EL (cell line): ENCODE results near the gene PLCB3.

Source experiments
- DNase-seq: peaks from one replicate; pipeline ENCODE4 v3.0.0-alpha.2; 2016

Gene PLCB3

DNA sequence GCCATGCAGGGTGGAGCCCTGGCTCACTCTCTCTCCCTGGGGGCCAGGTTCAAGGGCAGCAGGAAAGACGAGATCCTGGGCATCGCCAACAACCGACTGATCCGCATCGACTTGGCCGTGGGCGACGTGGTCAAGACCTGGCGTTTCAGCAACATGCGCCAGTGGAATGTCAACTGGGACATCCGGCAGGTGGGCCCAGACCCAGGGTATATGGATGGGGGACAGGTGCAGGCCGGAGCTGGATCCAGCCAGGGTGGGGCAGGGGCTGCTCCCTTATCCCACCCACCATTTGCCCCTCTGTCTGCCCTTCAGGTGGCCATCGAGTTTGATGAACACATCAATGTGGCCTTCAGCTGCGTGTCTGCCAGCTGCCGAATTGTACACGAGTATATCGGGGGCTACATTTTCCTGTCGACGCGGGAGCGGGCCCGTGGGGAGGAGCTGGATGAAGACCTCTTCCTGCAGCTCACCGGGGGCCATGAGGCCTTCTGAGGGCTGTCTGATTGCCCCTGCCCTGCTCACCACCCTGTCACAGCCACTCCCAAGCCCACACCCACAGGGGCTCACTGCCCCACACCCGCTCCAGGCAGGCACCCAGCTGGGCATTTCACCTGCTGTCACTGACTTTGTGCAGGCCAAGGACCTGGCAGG, 28.2 kb upstream of the PLCB3 start:
- no peak for DNase-seq

DNA sequence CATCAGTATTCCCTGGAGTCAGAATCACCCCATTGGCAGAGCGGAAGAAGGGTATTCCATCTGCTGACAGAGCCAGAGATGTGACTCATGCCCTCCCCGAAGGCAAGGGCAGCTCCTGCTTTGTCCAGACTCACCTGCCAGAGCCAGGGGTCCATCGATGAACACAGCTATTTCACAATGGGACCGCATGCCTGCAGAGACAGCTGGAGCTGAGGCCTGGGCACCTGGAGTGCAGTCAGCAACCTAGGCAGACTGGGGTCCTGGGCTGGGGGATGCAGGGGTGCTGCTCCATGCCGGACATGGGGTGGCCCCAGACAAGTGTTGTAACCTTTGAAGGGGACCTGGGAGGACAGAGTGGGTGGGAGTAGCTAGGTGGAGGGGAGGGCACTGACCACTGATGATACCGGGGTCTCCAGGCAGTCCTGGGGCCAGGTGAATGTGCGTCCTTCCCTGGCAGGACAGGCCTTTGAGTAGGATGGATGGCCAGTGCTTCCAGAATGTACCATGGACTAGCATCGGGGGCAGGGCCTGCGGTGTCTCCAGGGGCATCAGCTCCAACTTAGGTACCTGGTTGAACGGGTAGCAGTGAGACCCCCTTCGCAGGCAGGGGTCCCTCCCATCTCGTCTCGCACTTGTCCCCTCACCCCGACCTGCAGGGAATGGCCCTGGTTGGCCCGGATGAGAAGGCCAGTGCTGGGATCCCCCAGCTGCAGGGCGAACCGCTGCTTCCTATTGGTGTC, 27.0 kb upstream of the PLCB3 start:
- DNase-seq: peak; percentile 34

DNA sequence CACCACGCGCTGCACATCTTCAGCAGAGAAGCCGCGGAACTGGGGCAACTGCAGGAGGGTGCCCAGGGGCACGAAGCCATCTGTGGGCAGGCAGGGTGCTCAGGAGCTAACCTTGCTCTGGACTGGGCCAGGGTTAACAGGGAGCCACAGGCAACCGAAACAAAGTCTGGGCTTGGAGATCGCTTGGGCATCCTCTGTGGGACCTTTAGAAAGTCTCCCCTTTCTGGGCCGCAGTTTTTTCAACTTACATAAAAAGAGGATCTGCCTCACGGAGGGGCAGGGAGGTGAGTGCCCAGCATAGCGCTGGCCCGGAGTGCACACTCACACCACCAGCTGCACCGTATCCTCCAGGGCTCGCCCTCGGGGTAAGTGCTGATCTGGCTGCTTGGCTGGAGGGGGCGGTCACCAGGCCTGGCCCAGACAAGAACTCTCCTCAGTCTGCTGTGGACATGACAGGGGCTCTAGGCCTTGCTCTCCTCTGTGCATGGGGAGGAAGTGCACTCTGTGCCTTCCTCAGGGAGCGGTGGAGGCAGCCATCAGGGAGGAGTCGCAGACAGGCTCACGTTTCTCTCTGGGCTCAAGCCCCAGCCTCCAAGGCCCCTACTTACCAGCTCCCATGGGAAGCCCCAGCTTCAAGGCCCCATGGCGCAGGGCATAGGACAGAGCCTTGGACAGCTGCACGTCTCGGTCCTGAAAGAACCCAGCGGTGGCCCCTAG, 26.3 kb upstream of the PLCB3 start:
- peak; percentile 31 for DNase-seq

DNA sequence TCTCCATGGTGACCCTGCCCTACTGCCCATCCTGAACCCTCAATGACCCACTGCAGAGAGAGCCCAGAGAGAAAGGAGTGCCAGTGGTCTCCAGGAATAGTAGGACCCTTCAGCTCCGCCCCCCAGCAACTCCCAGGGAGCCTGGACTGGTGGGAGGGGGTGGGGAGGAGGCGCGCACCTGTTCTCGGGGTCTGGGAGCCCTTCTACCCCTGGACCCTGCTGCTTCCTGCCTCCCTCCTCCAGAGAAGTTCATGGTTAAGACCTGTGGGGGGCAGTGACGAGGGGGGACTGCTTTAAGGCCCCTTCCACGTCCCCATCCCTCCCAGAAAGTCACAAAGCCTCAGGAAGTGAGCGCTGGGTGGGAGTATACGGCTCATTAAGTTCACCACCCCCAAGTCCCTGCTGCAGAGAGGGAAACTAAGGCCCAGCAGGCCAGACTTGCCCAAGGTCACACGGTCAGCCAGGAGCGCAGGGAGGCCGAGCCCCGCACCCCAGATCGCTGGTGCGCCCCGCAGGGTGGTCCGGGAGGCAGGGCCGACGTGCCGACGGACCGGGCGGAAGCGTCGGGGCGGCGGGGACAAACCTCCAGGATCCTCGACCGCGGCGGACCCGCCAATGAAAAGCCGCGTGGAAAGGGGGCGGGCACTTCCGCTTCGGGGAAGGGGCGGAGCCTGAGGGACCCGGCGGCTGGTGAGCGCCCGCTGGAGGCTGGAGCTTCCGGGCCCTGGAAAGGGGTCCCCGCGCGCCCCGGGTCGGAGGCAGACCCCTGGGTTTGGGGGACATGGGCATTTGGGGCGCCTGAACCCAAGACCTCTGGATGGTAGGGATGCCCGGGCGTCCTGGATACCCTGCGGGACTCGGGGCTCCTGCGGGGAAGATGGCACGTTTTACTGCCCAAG, 25.5 kb upstream of the PLCB3 start, which contains the start of the genes NUDT22 and TRPT1:
TSS of gene NUDT22 (plus strand) at position 667 of the 899 bp plus-strand sequence. CDS start 379 bp downstream, outside the sequence.
TSS of gene TRPT1 (minus strand) at position 579 of the 899 bp plus-strand sequence. CDS start at position 253, 326 bp downstream.
- peak; percentile 84 for DNase-seq

DNA sequence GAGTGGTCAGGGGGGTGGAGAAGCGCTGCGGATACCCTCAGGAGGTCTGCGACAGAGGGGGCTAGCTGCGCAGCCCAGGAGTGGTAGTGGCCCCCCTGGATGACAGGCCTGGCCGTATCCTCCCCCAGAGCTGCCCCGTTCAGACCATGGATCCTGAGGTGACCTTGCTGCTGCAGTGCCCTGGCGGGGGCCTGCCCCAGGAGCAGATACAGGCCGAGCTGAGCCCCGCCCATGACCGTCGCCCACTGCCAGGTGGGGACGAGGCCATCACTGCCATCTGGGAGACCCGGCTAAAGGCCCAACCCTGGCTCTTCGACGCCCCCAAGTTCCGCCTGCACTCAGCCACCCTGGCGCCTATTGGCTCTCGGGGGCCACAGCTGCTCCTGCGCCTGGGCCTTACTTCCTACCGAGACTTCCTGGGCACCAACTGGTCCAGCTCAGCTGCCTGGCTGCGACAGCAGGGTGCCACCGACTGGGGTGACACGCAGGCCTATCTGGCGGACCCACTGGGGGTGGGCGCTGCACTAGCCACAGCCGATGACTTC, 24.8 kb upstream of the PLCB3 start:
- DNase-seq: peak; percentile 37

DNA sequence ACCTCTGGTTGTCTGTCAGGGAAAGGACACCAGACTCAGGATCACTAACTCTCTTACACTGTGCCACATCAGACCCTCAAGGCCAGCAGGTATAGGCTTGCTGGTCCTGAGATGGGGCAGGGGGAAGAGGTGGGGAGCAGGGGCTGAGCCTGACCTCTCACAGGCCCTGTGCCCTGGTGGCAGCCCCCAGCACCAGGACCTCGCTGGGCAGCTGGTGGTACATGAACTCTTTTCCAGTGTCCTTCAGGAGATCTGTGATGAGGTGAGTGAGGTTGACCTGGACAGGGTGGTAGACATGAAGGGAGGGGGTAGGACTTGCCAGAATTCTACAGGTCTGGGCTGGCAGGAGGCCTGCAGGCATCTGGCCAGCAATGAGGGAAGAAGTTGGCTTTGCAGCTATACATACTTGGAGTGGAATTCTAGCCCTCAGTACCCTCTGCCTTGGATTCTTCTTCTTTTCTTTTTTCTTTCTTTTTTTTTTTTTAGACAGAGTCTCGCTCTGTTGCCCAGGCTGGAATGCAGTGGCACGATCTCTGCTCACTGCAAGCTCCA, 23.8 kb upstream of the PLCB3 start:
- no peak for DNase-seq

DNA sequence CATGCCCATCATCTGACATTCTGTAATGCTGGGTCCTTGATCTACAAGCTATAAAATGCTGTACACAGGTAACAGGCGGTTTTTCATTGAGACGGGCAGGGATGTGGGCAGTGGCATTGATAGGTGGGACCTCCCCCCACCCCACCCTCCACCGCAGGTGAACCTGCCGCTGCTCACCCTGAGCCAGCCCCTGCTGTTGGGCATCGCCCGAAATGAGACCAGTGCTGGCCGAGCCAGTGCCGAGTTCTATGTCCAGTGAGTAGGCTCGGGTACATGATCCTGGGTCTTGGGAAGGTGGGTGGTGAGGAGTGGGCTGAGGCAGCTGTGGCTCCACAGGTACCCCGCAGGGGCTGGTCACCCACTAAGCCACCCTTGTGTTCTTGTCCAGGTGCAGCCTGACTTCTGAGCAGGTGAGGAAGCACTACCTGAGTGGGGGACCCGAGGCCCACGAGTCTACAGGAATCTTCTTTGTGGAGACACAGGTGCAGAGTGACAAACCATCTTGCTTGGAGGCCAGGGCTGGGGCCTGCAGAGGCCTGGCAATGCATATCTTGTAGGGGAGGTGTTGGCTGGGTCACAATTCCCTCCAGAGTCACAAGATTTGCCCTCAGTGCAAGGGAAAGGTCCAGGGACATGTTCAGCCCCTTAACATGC, 22.1 kb upstream of the PLCB3 start:
- DNase-seq: no peak

DNA sequence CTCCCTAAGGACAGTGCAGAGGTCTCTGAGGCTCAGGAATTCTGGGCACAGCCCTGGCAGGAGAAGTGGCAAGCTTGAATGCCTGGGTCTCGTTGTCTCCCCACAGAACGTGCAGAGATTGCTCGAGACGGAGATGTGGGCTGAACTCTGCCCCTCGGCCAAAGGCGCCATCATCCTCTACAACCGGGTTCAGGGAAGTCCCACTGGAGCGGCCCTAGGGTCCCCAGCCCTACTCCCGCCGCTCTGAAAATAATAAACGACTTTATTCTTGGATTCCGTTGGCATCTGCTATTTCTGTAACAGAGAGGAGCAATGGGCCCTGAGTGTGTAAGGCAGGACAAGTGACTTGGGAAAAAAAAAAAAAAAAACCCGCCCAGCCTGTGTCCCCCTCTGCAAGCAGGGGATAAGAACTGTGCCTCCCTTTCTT, 21.6 kb upstream of the PLCB3 start:
- DNase-seq: no peak

DNA sequence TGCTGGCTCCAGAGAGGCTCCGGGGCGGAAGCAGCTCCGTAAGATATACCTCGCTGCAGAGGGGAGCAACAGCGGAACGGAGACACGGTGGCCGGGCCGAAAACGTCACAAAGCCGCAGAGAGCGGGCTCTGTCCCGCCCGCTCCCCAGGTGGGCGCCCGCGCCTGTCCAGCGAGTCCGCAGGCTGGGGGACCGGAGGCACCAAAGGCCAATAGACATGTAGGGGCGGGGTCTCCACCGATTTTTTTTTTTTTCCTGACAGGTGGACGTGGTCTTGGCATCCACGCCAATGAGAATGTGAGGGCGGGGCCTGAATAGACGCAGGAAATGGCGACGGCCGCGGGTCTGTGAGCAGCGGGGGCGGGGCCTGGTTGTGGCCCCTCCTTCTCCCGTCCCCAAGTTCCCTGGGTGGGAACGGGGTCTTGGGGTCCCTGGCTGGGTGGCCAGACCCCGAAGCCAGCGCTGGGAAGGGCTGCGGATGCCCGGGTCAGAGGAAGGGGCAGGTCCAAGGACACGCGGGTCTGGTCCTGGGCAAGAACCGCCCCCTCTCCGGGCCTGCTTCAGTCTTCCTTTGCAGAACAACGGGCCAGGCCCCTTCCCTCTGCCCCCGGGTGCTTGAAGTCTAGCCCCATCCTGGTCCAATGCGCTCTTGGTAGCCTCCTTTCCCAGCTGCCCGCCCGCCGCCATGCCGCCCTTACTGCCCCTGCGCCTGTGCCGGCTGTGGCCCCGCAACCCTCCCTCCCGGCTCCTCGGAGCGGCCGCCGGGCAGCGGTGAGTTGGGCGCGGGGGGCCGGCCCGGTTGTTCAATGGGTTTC, 21.0 kb upstream of the PLCB3 start, which contains the start of gene DNAJC4:
TSS of gene DNAJC4 (plus strand) at position 378 of the 814 bp plus-strand sequence. CDS start at position 685, 307 bp downstream.
- DNase-seq: peak; percentile 90

DNA sequence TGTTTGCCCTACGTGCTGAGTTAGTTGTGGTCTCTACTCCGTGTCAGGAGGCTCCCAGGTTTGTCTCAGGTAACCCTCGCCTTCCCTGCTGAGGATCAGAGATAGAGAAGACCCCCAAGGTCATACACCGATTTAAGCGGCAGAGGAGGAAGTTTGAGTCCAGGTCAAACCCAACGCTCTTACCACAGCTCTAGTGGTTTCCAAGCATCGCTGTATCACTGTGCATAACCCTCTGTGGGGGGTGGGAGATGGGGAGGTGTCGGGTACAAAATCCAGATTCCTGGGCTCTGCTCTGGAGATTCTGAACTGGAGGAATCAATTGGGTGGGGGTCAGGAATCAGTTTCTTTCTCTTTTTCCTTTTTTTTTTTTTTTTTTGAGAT, 20.4 kb upstream of the PLCB3 start:
- DNase-seq: no peak

DNA sequence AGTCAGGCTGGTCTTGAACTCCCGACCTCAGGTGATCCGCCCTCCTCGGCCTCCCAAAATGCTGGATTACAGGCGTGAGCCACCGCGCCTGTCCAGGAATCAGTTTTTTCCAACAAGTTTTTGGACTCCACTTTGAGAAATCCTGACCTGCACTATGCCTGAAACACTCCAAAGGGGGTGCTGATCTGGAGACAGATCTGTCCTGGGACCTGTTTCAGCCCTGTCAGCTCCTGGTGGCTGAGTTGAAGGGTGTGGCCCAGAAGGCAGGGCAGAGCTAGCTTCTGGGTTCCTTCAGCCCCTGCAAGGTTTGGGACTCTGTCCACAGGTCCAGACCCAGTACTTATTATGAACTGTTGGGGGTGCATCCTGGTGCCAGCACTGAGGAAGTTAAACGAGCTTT, 19.8 kb upstream of the PLCB3 start:
- DNase-seq: no peak

DNA sequence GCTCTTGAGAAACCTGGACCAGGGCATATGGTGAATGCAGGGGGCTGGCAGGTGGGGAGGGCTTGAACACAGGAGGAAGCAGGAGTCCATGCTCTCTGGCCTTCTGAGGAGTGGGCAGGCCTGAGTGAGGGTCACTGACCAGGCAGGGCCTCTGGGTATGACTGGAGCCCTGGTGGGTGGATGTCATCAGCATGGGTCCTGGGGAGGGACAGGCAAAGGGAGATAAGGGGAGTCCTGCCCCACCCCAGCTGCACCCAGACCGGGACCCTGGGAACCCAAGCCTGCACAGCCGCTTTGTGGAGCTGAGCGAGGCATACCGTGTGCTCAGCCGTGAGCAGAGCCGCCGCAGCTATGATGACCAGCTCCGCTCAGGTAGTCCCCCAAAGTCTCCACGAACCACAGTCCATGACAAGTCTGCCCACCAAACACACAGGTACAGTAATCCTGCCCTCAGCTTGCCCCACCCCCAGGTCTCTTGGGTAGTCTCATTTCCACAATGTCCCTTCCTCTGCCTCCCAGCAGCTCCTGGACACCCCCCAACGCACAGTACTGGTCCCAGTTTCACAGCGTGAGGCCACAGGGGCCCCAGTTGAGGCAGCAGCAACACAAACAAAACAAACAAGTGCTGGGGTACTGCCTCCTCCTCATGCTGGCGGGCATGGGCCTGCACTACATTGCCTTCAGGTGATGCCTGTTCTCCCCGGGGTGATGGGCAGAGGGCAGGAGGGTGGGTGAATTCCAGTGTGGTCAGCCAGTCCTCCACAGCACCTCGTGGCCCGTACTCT, 19.0 kb upstream of the PLCB3 start:
- no peak for DNase-seq

DNA sequence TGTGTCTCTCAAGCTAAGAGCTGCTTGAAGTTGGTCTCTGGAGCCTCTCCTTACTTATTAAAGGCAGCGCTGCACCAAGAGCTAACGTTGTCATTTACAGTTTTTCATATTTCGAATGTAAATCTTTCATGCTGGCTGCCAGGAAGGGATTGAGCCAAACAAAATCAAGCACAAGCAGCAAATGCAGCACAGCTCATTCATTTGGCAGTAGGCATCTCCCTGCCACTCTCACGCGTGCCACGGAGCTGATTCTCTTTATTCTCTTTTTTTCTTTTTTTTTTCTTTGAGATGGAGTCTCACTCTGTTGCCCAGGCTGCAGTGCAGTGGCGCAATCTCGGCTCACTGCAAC, 18.4 kb upstream of the PLCB3 start:
- no peak for DNase-seq

DNA sequence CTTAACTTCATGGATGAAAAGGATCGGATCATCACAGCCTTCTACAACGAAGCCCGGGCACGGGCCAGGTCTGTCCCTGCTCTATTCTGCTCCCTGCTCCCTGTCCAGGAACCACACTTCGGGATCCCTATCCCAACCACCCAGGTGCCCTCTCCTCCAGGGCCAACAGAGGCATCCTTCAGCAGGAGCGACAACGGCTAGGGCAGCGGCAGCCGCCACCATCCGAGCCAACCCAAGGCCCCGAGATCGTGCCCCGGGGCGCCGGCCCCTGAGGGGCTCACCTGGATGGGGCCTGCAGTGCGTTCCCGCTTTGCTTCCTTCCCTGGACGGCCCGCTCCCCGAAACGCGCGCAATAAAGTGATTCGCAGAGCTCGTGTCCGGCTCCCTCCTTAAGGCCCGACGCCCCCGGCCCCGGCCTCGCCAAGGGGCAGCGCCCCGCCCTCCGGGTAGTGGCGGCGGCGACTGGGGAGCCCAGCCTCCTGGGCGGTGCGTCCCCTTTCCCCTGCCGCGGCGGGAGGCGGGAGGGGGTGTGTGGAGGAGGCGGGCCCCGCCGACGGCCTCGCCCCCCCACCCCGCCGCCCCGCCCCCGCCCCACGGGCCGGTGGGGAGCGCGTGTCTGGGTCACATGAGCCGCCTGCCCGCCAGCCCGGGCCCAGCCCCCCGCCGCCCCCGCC, 17.3 kb upstream of the PLCB3 start, which contains the start of gene VEGFB:
TSS of gene VEGFB (plus strand) at position 672 of the 674 bp plus-strand sequence. CDS start 250 bp downstream, outside the sequence.
- peak; percentile 70 for DNase-seq

DNA sequence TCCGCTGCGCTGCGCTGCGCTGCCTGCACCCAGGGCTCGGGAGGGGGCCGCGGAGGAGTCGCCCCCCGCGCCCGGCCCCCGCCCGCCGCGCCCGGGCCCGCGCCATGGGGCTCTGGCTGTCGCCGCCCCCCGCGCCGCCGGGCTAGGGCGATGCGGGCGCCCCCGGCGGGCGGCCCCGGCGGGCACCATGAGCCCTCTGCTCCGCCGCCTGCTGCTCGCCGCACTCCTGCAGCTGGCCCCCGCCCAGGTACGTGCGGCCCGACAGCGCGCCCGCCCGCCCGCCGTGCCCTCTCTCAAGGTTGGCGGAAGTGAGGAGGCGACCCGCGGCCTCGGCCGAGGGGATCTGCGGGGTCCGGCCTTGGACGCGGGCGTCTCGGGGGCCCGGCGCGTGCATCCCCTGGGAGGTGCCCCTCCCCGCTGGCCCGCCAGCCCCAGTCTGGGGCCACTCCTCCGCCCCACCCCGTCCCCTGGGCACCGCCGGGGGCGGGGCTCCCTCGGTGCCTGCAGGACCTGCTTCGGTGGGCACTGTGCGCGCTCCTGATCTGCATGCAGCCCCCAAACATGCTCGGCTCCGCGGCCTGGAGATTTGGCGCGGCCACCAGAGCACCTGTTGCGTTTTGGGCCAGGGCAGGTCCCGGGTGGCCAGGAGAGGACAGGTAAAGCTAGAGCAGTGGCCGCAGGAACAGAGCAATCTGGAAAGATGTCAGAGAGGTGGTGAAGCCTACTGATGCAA, 16.5 kb upstream of the PLCB3 start:
- DNase-seq: peak; percentile 37

DNA sequence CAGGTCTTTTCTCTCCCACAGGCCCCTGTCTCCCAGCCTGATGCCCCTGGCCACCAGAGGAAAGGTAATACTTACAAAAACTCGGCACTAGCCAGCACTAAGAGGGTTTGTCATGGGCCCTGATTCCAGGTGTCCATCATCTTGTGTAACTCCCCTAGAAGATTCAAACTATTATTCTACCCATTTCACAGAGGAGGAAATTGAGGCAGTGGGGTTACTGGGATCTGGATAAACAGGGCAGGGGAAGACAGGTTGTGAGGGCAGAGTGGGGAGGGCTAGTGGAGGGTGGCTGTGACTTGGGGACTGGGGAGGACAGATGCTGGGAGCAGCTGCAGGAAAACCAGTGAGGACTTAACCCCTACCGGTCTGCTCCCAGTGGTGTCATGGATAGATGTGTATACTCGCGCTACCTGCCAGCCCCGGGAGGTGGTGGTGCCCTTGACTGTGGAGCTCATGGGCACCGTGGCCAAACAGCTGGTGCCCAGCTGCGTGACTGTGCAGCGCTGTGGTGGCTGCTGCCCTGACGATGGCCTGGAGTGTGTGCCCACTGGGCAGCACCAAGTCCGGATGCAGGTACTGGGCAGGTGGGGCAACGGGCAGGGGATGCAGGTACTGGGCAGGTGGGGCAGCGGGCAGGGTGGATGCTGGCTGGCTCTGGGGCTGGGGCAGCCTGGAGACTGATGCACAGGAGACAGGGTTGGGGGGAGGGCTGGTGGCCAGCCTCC, 15.7 kb upstream of the PLCB3 start:
- no peak for DNase-seq

DNA sequence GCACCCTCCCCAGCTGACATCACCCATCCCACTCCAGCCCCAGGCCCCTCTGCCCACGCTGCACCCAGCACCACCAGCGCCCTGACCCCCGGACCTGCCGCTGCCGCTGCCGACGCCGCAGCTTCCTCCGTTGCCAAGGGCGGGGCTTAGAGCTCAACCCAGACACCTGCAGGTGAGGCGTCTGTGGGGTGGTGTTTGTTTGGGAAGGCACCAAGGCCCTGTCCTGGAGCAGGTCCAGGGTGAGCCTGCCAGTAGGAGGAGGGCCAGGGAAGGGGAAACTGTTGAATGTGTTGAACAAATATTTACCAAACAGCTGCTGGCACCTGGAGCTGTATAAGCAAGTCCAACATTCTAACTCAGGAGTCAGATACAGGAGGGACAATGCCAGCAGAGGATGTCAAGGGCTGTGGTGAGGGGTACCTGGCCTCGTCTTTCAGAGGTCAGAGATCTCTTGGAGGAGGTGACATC, 13.8 kb upstream of the PLCB3 start:
- no peak for DNase-seq
